Upper lobe of left lung (tissue), 4 donors: Measurements from ENCODE around the gene TMEM89.

ENCODE experiments used
- CTCF ChIP-seq, 6 experiments: fragments of 450-650 bp in 4 of 6; fragments of 200-600 bp in 2 of 6; sonication (generic) in 2 of 6; IDR thresholded peaks; one replicate each; pipeline ENCODE4 v1.5.1; 2016 to 2019; ENCODE audit warnings: antibody characterized with exemption in 6 of 6
- EP300 ChIP-seq, 4 donors: sonication (generic); formaldehyde crosslinking; IDR thresholded peaks; one replicate each; pipeline ENCODE4 v1.5.1; 2017; ENCODE audit warnings: antibody characterized with exemption in 4 of 4, control low read depth in 2 of 4
- POLR2A ChIP-seq, 4 donors: fragments of 450-650 bp; IDR thresholded peaks; one replicate each; pipeline ENCODE4 v1.5.1; 2016 to 2017; ENCODE audit warnings: antibody characterized with exemption in 4 of 4, mild to moderate bottlenecking in 2 of 4

GRCh38 chr3:48584836-48585235 lies 36.7 kb downstream of the TMEM89 start:
- TF ChIP-seq EP300 (IDR thresholded peaks at IDR 0.05) (no peak), CTCF (IDR thresholded peaks at IDR 0.05) (no peak), POLR2A (IDR thresholded peaks at IDR 0.05) (no peak)
